Thoracic aorta (tissue), 2 donors: ENCODE results near the gene LENEP. TPM values are rescaled to one million over a fixed set of nuclear protein-coding genes. Genes with fewer than 3 reads are reported as not detected.

ENCODE experiments used
- ATAC-seq: fragments of 150-250 bp; one replicate; pipeline ENCODE4 v1.8.0; 2017; ENCODE audit warnings: low read depth; ENCODE audit not compliant: insufficient number of reproducible peaks, low FRiP score
- DNase-seq: peaks from one replicate; pipeline ENCODE4 v3.0.0-alpha.2; 2020; ENCODE audit warnings: low spot score
- H3K27ac ChIP-seq, 2 donors: fragments of 200-600 bp; sonication (generic); 1 replicate in 1 of 2; 2 replicates in 1 of 2; pipeline ENCODE4 v1.5.1; 2016; ENCODE audit warnings: mild to moderate bottlenecking in 2 of 2, moderate library complexity in 2 of 2
- H3K27me3 ChIP-seq: fragments of 200-600 bp; sonication (generic); replicated peaks from 2 replicates; pipeline ENCODE4 v1.6.0; 2016; ENCODE audit warnings: mild to moderate bottlenecking; ENCODE audit not compliant: insufficient read depth
- H3K36me3 ChIP-seq: fragments of 200-600 bp; sonication (generic); one replicate; pipeline ENCODE4 v1.5.1; 2016
- H3K4me1 ChIP-seq, 2 donors: fragments of 200-600 bp; sonication (generic); 1 replicate in 1 of 2; 2 replicates in 1 of 2; pipeline versions ENCODE4 v1.5.1 to v1.6.0; 2016; ENCODE audit warnings: low read depth in 2 of 2, mild to moderate bottlenecking in 1 of 2; ENCODE audit not compliant: control insufficient read depth in 1 of 2
- H3K4me3 ChIP-seq: fragments of 200-600 bp; sonication (generic); 2 replicates; pipeline ENCODE4 v1.5.1; 2016; ENCODE audit warnings: mild to moderate bottlenecking
- H3K9me3 ChIP-seq: fragments of 200-600 bp; sonication (generic); 2 replicates; pipeline ENCODE4 v1.5.1; 2016
- total RNA-seq, 2 donors: library from RNA; depleted of rRNA; stranded (reverse); fragments of >200 nt; gene quantifications; one replicate each; pipeline versions ENCODE4 v1.1.0 to v1.2.3, GENCODE V29; 2016
- TF ChIP-seq, protein P1 (sequence below): fragments of 200-600 bp; sonication (generic); IDR thresholded peaks from one replicate; pipeline ENCODE4 v1.5.1; 2019; ENCODE audit warnings: antibody characterized with exemption

LENEP gene
- total RNA-seq, 2 donors from 2014 or later: not detected

DNA sequence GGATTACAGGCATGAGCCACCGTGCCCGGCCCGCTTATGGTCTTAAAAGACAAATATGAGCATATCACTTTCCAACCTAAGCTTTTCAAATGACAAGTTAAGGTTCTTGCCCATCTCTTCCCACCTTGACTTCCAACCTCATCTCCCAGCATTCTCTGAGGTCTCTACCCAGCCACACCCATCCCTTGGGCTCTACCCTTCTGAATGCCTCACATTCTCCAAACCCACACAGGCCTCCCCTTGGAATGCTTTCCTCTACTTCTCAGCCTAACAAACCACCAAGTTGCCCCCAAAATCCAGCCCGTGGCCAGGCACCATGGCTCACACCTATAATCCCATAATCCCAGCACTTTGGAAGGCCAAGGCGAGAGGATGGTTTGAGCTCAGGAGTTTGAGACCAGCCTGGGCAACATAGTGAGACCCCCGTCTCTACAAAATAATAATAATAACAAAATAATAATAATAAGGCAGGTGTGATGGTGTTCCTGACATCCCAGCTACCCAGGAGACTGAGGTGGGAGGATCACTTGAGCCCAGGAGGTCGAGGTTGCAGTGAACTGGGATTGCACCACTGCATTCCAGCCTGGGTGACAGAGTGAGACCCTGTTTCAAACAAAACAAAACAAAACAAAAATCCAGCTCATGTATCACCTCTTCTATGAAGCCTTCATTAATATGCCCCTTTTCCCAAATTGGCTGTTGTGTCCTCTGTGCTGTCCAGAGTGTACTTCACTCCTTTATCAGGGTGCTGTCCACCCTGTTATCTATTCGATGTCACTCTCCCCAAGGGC is 28.9 kb downstream of the LENEP start:
- no peak for ATAC-seq

DNA sequence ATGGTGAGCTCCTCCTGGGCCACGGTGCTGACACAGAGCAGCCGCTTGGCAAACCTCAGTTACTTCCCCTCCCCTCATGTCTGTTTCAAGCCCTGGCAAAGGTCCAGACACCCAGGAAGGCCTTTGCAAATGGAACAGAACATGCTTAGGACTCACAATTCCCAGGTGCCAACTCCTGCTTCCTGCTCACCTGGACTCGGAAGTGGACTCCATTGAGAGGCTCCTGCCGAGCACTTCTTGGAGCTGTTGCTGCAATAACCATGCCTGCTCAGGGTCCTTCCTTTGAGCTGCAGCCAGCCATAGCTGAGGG is 29.5 kb downstream of the LENEP start:
- Histone ChIP-seq H3K27me3 (no peaks in the 10 kb centered on the region), H3K4me1 (peaks cover 3 to 4% of the 10 kb centered on the region in 2 donors), H3K9me3 (no peaks in the 10 kb centered on the region), H3K4me3 (no peak overlapping the region), H3K27ac (no peak overlapping the region), H3K36me3 (no peaks in the 10 kb centered on the region)
- no peak for ATAC-seq
- no peak for DNase-seq
- TF ChIP-seq, protein P1, sequence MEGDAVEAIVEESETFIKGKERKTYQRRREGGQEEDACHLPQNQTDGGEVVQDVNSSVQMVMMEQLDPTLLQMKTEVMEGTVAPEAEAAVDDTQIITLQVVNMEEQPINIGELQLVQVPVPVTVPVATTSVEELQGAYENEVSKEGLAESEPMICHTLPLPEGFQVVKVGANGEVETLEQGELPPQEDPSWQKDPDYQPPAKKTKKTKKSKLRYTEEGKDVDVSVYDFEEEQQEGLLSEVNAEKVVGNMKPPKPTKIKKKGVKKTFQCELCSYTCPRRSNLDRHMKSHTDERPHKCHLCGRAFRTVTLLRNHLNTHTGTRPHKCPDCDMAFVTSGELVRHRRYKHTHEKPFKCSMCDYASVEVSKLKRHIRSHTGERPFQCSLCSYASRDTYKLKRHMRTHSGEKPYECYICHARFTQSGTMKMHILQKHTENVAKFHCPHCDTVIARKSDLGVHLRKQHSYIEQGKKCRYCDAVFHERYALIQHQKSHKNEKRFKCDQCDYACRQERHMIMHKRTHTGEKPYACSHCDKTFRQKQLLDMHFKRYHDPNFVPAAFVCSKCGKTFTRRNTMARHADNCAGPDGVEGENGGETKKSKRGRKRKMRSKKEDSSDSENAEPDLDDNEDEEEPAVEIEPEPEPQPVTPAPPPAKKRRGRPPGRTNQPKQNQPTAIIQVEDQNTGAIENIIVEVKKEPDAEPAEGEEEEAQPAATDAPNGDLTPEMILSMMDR: no peak

More for the DNA sequence above, 28.9 kb downstream of the LENEP start:
- no peaks in the 10 kb centered on the region for H3K36me3 ChIP-seq
- H3K27ac ChIP-seq: no peak overlapping the region
- H3K4me1 ChIP-seq: peaks cover 6 to 8% of the 10 kb centered on the region in 2 donors
- no peak for DNase-seq
- H3K27me3 ChIP-seq: no peaks in the 10 kb centered on the region
- TF ChIP-seq, protein P1: no peak
- H3K9me3 ChIP-seq: no peaks in the 10 kb centered on the region
- H3K4me3 ChIP-seq: no peak overlapping the region

DNA sequence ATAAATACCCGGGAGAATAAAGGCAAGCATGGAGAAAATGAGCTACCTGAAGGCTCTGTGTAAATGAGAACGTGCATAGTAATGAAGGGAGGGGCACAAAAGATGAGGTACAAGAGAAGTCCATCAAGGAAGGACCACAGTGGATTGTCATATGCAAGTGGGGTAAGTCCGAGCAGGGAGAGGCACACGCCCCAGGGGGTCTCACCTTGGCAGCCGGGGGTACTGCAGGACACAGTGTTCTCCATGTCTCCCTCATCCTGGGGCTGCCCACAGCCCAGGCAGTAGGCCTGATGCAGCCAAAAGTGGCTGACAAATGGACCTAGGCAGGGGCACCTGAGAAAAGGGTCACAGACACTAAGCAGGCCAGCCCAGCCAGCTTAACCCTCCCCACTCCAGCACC is 30.2 kb downstream of the LENEP start:
- TF ChIP-seq, protein P1: no peak
- H3K4me1 ChIP-seq: no peaks in the 10 kb centered on the region
- DNase-seq (no peak), ATAC-seq (no peak)
- no peak overlapping the region for H3K27ac ChIP-seq
- no peaks in the 10 kb centered on the region for H3K36me3 ChIP-seq
- no peak overlapping the region for H3K4me3 ChIP-seq
- no peaks in the 10 kb centered on the region for H3K9me3 ChIP-seq
- no peaks in the 10 kb centered on the region for H3K27me3 ChIP-seq

DNA sequence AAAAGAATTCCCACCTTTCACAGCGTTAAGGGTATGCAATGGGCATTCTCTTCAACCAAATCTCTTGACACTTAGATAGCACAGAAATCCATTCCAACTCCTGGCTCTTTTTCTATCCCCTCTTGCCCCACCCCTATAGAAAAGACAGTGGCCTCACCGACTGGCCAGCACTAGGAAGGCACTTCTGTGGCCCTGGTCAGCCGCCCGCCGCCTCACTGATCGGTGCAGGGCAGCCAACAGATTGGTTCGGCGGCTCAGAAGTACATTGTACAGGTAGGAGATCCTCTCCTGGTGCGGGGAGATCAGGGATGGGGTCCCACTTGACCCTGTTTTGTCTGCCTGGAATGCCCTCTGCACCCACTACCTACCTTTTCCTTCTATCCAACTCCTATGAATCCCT is 30.9 kb downstream of the LENEP start:
- no peaks in the 10 kb centered on the region for H3K4me1 ChIP-seq
- H3K4me3 ChIP-seq: no peak overlapping the region
- TF ChIP-seq, protein P1: no peak
- no peaks in the 10 kb centered on the region for H3K36me3 ChIP-seq
- H3K9me3 ChIP-seq: no peaks in the 10 kb centered on the region
- DNase-seq (no peak), ATAC-seq (no peak)
- no peaks in the 10 kb centered on the region for H3K27me3 ChIP-seq
- no peak overlapping the region for H3K27ac ChIP-seq

DNA sequence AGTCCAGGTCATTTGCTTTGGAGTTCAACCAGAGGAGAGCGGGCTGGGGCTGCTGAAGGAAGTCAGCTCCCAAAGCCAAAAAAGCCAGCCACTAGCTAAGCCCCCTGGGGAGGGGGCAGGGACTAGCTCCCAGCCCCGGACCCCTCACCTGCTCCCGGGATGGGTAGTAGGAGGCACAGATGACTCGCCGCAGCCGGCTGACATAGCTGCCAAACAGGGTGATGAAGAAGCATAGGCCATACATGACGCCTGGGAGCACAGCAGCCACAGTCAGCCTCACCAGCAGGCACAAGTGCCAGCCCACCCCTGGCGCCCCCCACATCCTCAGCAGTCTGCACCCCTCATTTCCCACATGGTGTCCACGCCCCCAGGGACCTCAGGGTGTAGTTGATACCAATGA is 32.8 kb downstream of the LENEP start:
- no peaks in the 10 kb centered on the region for H3K4me1 ChIP-seq
- no peaks in the 10 kb centered on the region for H3K27me3 ChIP-seq
- TF ChIP-seq, protein P1: no peak
- H3K27ac ChIP-seq: no peak overlapping the region
- H3K9me3 ChIP-seq: no peaks in the 10 kb centered on the region
- H3K36me3 ChIP-seq: no peaks in the 10 kb centered on the region
- ATAC-seq (no peak), DNase-seq (no peak)
- H3K4me3 ChIP-seq: no peak overlapping the region
